ENCODE data around the gene RNF144A. TPM values are rescaled to one million over a fixed set of nuclear protein-coding genes. Genes with fewer than 3 reads are reported as not detected.
"Not testable (repeated sequence)": the region's sequence is repeated elsewhere in the genome, so short reads cannot be mapped to it uniquely, and the experiment has no call there.

The RNF144A gene
- total RNA-seq, 1 donor from 2014 or later = 0.26 TPM

GRCh38 chr2:6896930-6897759 lies 20.1 kb upstream of the RNF144A start:
- peak; percentile 27 for TF ChIP-seq CTCF (IDR thresholded peaks at IDR 0.05; ENCODE audit: insufficient read depth, low read length, severe bottlenecking)
- Histone ChIP-seq H3K36me3 (ENCODE audit: control insufficient read depth, insufficient read depth, low read length) (no peaks in the 10 kb centered on the region), H3K27me3 (ENCODE audit: control insufficient read depth, insufficient read depth, low read length) (no peaks in the 10 kb centered on the region), H3K4me3 (ENCODE audit: low read depth, low read length) (no peak overlapping the region)
- FAIRE-seq = no peak
- peak; percentile 32 for DNase-seq (ENCODE audit: low read depth)

DNA sequence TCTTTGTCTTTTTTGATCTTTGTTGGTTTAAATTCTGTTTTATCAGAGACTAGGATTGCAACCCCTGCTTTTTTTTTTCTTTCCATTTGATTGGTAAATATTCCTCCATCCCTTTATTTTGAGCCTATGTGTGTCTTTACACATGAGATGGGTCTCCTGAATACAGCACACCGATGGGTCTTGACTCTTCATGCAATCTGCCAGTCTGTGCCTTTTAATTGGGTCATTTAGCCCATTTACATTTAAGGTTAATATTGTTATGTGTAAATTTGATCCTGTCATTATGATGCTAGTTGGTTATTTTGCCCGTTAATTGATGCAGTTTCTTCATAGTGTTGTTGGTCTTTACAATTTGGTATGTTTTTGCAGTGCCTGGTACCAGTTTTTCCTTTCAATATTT lies 14.6 kb upstream of the RNF144A start:
- FAIRE-seq; H3K36me3 ChIP-seq (ENCODE audit: control insufficient read depth, insufficient read depth, low read length): not testable (repeated sequence)

GRCh38 chr2:6905668-6906067 lies 11.5 kb upstream of the RNF144A start:
- no peak for DNase-seq (ENCODE audit: low read depth)
- TF ChIP-seq CTCF (IDR thresholded peaks at IDR 0.05; ENCODE audit: insufficient read depth, low read length, severe bottlenecking) = no peak
- FAIRE-seq = no peak
- H3K27me3 ChIP-seq (ENCODE audit: control insufficient read depth, insufficient read depth, low read length) = no peaks in the 10 kb centered on the region
- H3K36me3 ChIP-seq (ENCODE audit: control insufficient read depth, insufficient read depth, low read length) = no peaks in the 10 kb centered on the region
- H3K4me3 ChIP-seq (ENCODE audit: low read depth, low read length) = no peak overlapping the region

More for the DNA sequence above, 14.6 kb upstream of the RNF144A start:
- not testable (repeated sequence) for H3K4me3 ChIP-seq (ENCODE audit: low read depth, low read length); DNase-seq (ENCODE audit: low read depth); H3K27me3 ChIP-seq (ENCODE audit: control insufficient read depth, insufficient read depth, low read length)

- FAIRE-seq (no peak), DNase-seq (ENCODE audit: low read depth) (no peak)
- Histone ChIP-seq H3K4me3 (ENCODE audit: low read depth, low read length) (no peak overlapping the region), H3K27me3 (ENCODE audit: control insufficient read depth, insufficient read depth, low read length) (no peaks in the 10 kb centered on the region), H3K36me3 (ENCODE audit: control insufficient read depth, insufficient read depth, low read length) (no peaks in the 10 kb centered on the region)
- no peak for TF ChIP-seq CTCF (IDR thresholded peaks at IDR 0.05; ENCODE audit: insufficient read depth, low read length, severe bottlenecking)
These were observed 11.0 kb upstream of the RNF144A start for GRCh38 chr2:6906165-6906741.

- H3K27me3 ChIP-seq (ENCODE audit: control insufficient read depth, insufficient read depth, low read length) = no peaks in the 10 kb centered on the region
- TF ChIP-seq CTCF (IDR thresholded peaks at IDR 0.05; ENCODE audit: insufficient read depth, low read length, severe bottlenecking) = no peak
- FAIRE-seq = no peak
- no peak overlapping the region for H3K4me3 ChIP-seq (ENCODE audit: low read depth, low read length)
- H3K36me3 ChIP-seq (ENCODE audit: control insufficient read depth, insufficient read depth, low read length) = no peaks in the 10 kb centered on the region
- DNase-seq (ENCODE audit: low read depth) = no peak
These were observed 8.9 kb upstream of the RNF144A start for GRCh38 chr2:6908291-6908690.

DNA sequence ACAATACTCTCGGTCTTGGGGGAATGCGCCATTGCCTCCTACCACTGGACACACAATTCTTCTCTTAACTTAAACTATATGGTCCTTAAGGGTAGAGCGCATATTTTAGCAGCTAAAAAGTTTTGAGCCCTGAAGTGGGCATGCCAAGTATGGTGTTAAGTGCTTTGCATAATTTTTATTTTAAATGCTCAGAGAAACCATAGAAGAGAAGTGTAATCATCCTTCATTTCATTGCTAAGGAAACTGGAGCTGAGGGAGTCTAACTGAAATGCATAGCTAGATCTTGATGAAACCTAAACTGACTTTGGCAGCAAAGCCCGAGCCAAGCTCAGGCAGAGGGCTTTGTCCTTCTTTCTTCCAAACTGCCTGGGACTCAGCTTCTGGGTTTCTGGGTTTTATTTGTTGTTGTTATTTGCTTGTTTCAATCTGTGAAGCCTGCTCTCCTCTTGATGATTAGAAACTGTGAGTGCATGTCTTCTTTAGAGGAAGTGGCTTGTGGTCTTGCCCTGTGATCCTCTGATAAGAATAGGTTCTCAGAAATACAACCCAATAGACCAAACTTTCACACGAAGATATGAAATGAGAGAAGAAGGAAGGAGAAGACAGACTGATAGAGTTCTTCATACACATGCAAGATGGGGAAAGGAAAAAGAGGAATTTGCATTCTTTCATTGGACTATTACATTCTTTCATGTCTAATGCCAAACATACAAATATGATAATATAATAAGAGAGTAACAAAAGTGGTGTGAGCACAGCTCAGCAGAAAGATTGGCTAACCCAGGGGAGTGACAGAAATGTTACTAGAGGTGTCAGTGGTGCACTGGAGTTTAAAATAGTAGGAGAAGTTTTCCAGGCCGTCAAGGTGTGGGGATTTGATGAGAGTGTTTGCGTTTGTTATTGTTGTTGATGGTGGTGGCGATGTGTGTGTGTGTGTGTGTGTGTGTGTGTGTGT lies 7.5 kb upstream of the RNF144A start:
- no peak for FAIRE-seq
- TF ChIP-seq CTCF (IDR thresholded peaks at IDR 0.05; ENCODE audit: insufficient read depth, low read length, severe bottlenecking) = no peak

More for the DNA sequence above, 7.5 kb upstream of the RNF144A start:
- no peaks in the 10 kb centered on the region for H3K36me3 ChIP-seq (ENCODE audit: control insufficient read depth, insufficient read depth, low read length)
- no peaks in the 10 kb centered on the region for H3K27me3 ChIP-seq (ENCODE audit: control insufficient read depth, insufficient read depth, low read length)
- no peak overlapping the region for H3K4me3 ChIP-seq (ENCODE audit: low read depth, low read length)
- DNase-seq (ENCODE audit: low read depth) = no peak
